ENCODE data around the gene MYPOP.
"Not testable (repeated sequence)": the region's sequence is repeated elsewhere in the genome, so short reads cannot be mapped to it uniquely, and the experiment has no call there.

MYPOP gene

DNA sequence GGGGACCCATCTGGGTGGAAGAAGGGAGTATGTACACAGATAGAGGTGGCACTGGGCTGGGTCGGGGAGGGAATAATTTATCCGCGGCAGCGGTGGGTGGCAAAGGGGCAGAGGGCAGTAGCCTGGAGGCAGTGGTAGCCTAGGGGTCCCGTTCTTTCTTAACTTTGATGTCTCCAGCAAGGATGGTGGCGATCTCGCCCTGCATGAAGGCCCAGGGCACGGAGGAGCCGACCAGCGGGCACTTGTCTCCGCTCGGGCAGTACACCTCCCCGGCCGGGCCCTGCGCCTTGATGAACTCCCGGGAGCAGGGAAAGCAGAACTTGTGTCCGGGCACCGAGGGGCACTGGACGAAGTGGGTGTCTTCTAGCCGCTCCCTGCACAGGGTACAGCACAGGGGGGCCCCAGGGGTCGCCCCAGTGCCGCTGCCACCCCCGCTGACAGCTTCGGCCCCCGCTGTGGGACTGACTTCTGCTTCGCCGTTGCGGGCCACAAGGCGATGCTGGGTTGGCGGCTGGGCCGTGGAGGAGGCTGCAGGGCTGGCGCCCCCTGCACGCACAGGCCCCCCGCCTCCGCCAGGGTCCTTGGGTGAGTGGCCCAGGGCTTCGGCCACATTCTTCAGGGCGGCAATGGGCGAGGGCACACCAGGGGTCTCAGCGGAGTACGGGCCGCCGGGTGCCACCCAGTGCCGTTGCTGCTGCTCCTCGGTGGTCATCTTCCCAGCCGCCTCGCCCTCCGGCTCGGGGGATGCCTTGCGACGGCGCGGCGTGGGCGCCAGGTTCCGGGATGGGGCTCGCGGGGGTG is 18.3 kb downstream of the MYPOP start:
- no peak for DNase-seq (ENCODE audit: low read depth, low spot score)

DNA sequence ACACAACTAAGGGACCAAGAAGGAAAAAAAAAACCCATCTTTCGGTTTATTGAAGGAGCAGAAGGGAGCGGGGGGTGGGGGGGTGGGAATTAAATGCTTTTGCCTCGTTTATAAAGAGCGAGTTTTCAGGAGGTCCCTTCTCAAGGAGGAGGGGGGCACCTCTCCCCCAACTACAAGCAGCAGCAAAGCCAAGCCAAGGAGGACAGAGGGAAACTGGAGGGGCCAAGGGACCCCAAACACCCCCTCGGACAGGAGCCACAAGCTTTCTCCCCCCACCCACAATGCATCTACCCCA is 18.9 kb downstream of the MYPOP start:
- DNase-seq (ENCODE audit: low read depth, low spot score) = no peak

- peak; percentile 94 for DNase-seq (ENCODE audit: low read depth, low spot score)
Measured at GRCh38 chr19:45882652-45883585, 19.5 kb downstream of the MYPOP start.

GRCh38 chr19:45881909-45882528 is 20.4 kb downstream of the MYPOP start:
- DNase-seq (ENCODE audit: low read depth, low spot score) = no peak

DNA sequence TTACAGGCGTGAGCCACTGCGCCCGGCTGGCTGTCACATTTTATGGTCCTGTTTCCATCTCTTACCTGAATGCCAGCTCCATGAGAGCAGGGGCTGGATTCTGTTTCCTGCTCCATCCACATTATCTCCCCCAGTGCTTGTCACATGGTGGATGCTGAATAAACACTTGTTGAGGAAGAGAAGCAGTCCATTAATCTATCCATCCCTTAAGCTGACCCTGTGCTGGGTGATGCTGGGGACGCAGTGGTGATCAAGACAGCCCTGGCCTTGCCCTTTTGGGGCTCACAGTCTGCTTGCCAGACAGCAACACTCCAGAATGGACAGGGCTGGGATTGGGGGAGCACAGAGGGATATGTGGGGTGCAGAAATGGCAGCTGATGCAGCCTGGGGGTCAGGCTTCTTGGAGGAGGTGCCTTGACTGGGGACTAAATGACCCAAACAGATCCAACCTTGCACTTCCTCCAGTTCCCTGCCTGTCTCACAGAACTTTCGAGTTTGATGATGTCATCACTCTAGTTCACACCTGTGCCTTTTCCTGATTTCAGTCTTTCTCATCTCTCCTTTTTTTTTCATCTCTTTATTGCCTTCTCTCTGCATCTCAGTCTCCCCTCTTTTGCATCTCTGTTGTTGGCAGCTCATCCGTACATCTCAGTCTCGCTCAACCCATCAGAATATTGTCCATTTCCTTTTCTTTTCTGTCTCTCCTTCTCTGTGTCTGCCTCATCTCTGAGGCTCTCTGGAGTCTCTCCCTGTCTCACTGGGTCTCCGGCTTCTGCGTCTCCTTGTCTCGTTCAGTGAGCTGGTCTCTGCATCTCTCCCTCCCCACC is 21.1 kb downstream of the MYPOP start:
- DNase-seq (ENCODE audit: low read depth, low spot score) = no peak

DNA sequence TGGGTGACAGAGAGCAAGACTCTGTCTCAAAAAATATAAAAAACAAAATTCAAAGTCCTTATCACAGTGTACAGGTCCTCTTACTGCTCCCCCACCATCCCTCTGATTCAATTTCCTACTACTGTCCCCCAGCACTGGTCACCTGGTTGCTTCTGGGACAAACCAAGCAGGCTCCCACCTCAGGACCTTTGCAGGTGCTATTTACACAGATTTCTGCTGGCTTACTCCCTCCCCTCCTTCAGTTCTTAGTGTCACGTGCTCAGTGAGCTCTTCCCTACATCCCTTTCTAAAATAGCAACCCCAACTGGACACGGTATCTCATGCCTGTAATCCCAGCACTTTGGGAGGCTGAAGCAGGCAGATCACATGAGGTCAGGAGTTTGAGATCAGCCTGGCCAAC is 22.4 kb downstream of the MYPOP start:
- DNase-seq (ENCODE audit: low read depth, low spot score) = no peak

DNA sequence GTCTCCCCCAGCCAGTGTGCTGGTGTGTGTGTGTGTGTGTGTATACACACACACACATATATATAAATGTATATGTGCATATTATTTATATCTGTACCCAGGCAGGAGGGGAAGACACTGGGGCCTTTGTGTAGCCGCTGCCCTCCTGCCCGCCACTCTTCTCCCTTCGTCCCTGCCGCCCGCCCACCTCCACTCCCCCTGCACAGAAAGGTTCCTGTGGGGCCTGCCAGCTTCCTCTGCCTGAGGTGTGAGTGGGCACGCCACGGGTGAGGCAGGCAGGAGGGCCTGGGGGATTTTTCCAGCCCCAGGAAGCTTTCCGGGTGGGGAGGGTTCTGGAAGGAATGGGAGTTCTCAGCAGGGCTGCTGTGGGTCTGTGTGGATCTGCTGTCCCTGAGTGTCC is 23.4 kb downstream of the MYPOP start:
- DNase-seq (ENCODE audit: low read depth, low spot score) = no peak

DNA sequence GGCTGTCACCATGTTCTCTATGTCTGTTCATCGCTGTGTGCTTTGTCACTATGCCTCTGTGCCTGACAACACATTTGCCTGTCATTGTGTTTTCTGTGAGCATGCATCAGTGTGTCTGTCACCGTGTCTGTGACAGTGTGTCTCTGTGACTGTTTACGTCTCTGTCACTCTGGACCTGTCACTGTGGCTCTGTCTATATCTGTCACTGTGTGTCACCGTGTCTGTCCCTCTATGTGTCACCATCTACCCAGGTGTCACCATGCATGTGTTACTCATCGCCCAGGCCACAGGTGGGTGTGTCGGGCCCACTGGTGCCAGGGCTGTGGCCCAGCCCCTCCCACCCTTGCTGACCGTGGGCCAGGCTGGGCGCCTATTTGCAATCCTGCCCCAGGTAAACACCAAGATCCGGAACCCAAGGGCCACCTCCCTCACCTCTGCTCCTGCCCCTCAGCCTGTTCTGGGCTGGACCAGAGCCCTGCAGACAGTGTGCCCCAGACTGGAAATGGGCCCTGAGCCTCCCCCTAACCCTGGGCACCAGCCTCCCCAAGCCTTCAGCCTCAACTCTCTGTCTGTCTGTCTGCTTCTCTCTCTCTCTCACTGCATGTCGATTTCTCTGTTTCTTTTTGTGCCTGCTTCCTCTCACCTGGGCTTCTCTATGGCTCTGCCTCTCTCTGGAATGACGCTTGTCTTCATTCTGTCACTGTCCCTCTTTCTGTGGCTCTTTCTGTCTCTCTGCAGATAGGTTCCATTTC is 24.2 kb downstream of the MYPOP start:
- DNase-seq (ENCODE audit: low read depth, low spot score) = no peak

DNA sequence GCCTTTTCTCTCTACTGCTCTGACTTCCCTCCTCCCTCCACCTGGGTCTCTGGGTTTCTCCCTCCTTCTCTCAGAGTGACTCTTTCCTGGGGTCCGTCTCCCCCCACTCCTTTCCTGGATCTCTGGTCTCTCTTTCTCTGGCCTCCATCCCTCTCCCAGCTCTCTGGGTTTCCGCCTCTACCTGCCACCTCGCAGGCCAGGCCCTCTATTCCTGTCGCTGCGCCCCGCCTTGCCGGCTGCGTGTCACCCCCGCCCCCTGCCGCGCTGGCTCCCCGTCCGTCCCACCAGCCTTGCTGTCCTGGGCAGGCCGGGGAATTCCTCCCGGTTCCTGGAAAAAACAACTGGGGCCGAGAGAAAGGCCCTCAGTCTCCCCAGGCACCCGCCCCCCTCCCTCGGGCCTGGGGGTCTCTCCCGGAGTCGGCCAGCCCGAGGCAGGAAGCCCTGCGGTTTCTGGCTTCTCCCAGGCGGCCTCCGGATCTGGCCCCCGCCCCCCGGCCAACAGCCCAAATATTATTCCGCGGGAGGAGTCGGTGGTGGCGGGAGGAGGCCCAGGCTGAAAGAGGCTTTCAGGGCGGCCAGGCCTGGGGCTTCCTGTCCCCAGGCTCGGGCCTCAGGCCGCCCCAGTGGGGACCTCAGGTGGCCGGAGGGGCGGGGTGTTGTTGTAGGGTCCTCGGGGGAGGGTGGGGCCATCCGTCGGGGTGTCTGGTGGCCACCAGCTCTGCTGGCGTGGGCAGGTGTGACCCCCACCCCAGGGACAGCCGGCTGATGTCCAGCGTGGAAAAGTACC is 25.8 kb downstream of the MYPOP start:
- peak; percentile 78 for DNase-seq (ENCODE audit: low read depth, low spot score)

- DNase-seq (ENCODE audit: low read depth, low spot score) = no peak
Measured at GRCh38 chr19:45876161-45876410, 26.3 kb downstream of the MYPOP start.

GRCh38 chr19:45874620-45874966 is 27.8 kb downstream of the MYPOP start:
- no peak for DNase-seq (ENCODE audit: low read depth, low spot score)

GRCh38 chr19:45873219-45873772 is 29.1 kb downstream of the MYPOP start:
- no peak for DNase-seq (ENCODE audit: low read depth, low spot score)

DNA sequence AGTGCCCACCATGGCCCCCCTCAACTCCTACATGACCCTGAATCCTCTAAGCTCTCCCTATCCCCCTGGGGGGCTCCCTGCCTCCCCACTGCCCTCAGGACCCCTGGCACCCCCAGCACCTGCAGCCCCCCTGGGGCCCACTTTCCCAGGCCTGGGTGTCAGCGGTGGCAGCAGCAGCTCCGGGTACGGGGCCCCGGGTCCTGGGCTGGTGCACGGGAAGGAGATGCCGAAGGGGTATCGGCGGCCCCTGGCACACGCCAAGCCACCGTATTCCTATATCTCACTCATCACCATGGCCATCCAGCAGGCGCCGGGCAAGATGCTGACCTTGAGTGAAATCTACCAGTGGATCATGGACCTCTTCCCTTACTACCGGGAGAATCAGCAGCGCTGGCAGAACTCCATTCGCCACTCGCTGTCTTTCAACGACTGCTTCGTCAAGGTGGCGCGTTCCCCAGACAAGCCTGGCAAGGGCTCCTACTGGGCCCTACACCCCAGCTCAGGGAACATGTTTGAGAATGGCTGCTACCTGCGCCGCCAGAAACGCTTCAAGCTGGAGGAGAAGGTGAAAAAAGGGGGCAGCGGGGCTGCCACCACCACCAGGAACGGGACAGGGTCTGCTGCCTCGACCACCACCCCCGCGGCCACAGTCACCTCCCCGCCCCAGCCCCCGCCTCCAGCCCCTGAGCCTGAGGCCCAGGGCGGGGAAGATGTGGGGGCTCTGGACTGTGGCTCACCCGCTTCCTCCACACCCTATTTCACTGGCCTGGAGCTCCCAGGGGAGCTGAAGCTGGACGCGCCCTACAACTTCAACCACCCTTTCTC is 30.1 kb downstream of the MYPOP start:
- DNase-seq (ENCODE audit: low read depth, low spot score) = no peak

DNA sequence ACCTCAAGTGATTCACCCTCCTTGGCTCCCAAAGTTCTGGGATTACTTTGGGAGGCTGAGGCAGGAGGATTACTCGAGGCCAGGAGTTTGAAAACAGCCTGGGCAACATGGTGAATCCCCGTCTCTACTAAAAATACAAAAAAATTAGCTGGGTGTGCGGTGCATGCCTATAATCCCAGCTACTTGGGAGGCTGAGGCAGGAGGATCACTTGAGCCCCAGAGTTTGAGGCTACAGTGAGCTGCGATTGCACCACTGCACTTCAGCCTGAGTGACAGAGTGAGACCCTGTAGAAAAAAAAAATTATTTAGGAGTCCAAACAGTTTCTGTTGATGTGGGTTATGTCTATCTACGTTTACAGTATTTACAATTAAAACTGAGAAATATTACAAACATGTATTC is 31.6 kb downstream of the MYPOP start:
- no peak for DNase-seq (ENCODE audit: low read depth, low spot score)

GRCh38 chr19:45867241-45867640 is 35.2 kb downstream of the MYPOP start:
- DNase-seq (ENCODE audit: low read depth, low spot score) = not testable (repeated sequence)

- DNase-seq (ENCODE audit: low read depth, low spot score) = no peak
Measured at GRCh38 chr19:45866400-45867176, 35.8 kb downstream of the MYPOP start.

DNA sequence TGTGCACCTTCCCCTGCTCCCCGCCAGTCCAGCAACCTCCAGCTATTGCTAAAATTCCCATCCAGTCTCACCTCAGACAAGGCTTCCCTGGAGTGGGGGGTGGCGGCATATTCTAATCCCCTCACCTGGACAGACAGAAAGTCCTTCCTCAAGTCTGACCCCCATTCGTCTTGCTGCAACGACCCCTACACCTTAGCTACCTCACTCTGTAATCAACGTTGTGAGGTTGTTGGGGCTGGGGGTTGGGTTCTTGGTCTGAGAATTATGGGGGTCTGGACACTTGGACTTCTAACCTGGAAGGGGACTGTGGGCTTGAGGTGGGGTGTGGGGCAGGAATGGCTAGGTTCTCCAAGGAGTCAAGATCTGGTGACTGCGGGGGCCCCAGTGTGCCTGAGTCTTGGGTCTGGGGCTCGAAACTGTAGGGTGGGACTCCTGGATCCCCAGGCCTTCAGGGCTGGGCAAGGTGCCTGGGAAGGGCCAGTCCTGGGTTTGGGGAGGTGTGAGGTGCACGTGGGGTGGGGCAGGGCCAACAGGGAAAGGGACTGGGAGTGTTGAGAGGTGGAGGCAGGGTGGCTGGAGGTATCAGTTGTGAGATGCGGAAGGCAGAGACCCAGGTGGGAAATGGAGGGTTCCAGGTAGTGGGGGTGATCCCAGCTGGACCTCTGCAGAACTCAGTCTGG is 37.0 kb downstream of the MYPOP start:
- no peak for DNase-seq (ENCODE audit: low read depth, low spot score)

- DNase-seq (ENCODE audit: low read depth, low spot score) = no peak
Measured at GRCh38 chr19:45864629-45865082, 37.8 kb downstream of the MYPOP start.
